CD4-positive, alpha-beta T cell treated with Interleukin-4 for 1 hour (primary cell): ENCODE data around the gene MLC1.
A peak's percentile ranks its signal among the peaks of the same experiment; 100 is the strongest.

ENCODE experiments used
- DNase-seq, 2 donors: peaks; one replicate each; pipeline ENCODE4 v3.0.0-alpha.2; 2020 to 2022

MLC1 gene

GRCh38 chr22:50085211-50085972 lies at the start of gene MLC1:
TSS of gene MLC1 (minus strand) at chr22:50085426. CDS start at chr22:50084902, 524 bp downstream.
- peak; percentile 9 to 22 for DNase-seq

DNA sequence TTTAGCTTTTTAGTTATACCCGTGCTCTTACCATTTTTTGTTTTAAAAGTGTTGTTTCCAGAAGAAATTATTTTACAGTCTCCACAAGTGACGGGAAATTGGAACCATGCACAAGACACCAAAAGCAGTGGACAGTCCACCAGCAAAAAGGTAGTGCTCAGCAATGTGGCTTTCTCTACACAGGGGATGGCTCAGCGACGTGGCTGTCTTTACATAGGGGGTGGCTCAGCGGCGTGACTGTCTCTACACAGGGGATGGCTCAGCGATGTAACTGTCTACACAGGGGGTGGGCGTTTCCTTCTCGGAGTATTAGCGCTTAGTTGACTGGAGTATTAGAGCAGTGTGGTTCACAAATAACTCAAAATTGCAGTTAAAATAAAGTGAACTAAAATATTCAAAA lies 49.3 kb upstream of the MLC1 start:
- DNase-seq, result no peak

GRCh38 chr22:50131894-50132293 lies 46.7 kb upstream of the MLC1 start:
- DNase-seq, result no peak

DNA sequence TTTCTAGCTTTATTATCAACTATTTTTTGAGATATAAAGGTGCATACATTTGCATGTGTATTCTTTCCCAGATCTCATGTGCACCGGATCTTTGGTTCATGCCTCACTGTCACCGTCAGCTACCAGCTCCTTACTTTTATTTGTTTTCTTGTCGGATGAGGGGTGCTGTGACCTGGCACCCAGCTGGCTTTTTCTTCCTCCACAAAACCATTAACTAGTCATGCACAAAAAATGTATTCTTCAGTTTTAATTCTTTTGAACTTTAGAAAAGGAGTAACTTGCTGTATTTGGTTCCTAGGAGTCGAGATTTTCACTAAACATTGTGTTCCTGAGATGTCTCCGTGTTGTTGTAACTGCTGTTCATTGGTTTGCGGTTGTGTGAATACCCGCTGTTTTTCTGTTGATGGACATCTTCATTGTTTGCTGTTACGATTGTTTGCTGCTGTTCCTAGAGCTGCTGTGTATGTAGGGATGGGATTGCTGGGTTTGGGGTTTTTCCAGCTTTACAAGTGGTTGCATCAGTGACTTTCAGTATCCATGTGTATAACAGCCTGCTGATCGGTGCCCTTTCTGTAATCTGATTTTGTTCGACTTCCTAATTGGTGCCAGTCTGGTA lies 44.0 kb upstream of the MLC1 start:
- no peak for DNase-seq

DNA sequence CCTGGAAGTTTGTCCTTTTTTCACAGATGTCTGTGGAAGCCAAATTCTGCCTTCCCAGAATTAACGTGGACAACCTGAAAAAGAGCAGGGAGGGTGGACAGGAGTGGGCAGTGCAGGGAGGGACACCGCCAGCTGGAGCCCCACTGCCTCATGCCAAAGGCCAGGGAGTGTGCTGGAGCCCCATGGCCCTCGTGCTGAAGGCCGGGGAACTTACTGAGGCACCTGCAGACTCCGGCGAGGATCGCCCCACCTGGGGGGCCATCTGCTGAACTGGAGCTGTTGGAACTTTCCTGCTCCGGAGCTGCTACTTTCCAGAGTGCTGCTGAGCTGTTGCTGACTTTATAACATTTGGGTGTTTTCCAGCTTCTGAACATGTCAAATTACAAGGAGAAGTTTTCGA lies 39.8 kb upstream of the MLC1 start:
- DNase-seq, result no peak

GRCh38 chr22:50123119-50123518 lies 37.9 kb upstream of the MLC1 start:
- DNase-seq, result no peak

- DNase-seq, result no peak
Observed at GRCh38 chr22:50121202-50121740, 36.0 kb upstream of the MLC1 start.

- no peak for DNase-seq
Observed at GRCh38 chr22:50119768-50120251, 34.6 kb upstream of the MLC1 start.

DNA sequence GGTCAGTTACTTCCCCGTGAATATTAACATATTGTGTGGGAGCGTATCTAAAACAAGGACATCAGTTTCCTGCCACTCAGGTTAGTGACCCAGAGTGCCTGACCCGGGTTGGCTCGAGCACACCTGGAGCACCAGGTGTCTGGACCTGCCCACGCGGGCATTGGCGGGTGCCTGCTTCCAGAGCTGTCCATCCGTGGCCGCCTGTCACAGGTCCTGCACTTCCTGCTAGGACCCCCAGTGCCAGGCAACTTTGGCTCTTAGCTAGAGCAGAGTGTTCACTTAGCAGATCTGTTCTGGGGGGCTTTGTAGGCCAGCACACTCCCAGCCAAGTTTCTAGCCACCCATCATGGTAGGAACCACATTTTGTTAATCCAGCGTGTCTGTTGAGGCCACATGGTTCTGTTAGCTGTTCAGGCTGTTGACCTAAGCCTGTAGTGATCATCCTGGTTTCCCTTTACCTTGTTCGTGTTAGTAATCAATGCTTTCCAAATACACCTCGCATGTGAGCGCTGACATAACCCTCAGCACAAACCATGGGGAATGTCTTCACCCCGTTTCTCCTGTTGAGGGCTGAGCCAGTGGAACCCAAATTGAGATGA lies 34.0 kb upstream of the MLC1 start:
- DNase-seq, result no peak

DNA sequence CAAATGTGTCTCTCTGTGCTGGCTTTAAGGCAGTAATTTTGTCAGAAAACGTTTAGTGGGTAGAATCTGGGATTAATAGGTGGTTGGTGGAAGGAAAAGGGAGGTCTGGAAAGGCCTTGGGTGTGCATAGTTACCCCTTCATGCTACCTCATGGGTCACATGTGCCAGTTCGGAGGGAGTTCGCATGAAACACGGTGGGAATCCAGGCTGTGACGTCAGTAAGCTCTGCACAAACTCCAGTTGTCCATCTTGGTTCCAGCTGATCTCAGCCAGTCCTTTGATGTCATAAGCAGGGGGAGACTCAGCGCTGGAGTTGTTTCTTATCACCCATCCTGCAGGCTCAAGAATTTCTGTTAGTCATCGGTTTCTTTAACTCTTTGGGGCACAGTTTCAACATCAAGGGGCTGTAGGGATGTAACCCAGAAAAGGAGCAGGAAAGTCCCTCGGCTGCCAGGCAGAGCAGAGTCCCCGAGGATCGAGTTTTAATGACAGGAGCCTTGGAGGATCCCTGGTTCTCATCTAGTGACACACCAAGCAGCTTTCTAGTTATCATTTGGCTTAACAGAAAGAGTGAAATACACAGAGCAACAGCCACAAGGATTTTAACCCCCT lies 33.4 kb upstream of the MLC1 start:
- DNase-seq, result no peak

GRCh38 chr22:50118129-50118528 lies 32.9 kb upstream of the MLC1 start:
- DNase-seq, result no peak

DNA sequence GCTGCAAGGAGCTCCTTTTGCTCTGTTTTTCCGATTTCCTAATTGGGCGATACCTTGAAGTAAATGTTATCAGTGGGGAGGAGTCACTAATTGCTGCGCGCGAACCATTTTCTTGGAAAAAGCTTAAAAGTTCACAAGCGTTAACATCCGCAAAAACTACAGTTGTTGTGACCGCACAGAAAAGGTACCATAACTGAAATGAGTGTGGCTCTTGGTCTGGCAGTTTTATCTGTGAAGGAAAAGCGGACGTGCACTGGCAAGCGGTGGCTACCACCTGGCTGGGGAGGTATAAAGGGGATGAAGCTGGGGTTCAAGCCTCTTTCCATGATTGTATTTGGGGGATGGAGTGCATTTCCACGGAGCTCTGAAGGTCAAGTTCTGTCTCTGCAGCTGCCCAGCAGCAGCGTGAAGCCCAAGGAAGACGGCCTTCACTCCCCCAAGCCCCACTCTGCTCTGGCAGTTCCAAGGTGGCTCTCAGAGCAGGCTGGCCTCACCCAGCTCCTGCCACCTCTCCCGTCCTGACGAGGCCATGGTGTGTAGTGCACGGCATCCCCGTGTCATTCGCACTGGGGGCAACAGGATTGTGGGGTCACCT lies 32.0 kb upstream of the MLC1 start:
- no peak for DNase-seq

GRCh38 chr22:50115693-50116092 lies 30.5 kb upstream of the MLC1 start:
- DNase-seq, result no peak

GRCh38 chr22:50114221-50115021 lies 29.2 kb upstream of the MLC1 start:
- DNase-seq, result no peak

DNA sequence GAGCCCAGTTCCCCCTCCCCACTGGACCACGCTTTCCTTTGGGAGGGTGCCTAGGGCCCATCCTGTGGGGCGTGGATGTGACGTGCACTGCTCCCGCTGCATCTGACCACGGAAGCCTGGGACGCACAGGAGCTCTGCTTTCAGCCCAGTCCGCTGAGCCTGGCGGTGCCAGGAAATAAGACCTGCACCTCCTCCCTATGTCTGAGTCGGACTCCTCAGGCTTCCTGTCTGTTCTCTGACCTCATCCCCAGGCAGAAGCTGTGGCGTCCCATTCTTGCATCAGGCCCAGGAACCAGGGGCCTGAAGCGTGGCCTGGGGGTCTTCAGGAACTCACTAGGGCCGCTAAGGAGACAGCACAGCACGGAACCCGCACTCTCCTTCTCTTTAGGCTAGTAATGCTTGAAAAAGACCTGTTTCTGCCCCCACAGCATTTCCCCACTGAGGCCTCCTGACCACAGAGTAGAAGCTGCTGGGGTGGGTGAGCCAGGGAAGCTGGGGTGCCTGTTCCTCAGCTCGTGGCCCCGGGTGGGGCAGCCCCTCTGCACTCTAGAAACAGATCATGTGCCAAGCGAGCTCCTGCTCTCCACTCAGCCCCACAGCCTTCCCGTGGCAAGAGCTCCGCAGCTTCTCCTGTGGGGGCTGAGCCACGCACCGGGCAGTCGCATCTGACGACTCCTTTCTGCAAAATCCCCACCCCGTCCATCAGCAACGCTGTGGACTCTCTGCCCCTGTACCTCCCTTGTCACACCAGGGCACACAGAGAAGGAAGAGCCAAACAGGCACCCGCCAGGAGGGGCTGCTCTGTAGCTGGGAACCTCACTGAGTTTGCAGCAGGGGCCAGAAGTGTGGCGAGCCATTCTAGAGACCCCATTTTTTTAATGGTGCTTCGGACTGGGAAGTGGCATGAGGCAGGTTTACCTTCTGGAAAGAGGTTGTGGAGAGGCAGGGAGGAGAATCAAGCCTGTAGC lies 27.2 kb upstream of the MLC1 start:
- DNase-seq, result no peak

DNA sequence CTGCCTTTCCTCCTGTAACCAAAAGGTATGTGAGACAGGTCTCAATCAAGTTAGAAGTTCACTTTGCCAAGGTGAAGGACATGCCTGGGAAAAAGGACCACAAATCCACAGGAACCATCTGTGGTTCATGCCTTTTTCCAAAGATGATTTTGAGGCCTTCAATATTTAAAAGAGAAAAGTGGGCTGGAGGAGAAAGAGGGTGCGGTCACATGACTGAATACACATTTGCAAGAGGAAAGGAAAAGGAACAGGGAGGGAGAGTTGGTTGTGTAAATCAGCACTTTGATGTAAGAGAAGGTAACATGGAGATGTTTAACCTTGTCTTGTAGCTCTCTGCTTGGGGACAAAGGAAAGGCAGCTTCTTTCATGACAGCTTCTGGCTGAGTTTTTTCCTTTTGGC lies 25.8 kb upstream of the MLC1 start:
- DNase-seq, result no peak

DNA sequence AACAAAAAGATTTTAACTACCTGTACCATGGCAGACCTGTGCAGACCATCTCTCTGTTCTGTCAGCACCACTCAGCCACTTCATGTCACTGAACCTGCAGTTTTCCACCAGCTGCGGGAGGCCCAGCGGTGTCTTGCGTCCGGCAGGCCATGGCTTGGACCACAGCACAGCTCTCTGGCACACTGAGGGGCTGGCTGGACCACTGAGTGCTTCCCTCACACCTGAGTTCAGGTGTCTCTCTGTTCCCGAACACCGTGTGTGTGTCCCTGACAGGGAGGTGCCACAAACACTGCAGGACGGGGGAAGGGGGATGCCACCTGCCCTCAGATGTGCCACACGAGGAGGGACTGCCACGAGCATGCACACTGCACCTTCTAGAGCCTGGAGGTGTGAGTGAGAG lies 22.3 kb upstream of the MLC1 start:
- no peak for DNase-seq

DNA sequence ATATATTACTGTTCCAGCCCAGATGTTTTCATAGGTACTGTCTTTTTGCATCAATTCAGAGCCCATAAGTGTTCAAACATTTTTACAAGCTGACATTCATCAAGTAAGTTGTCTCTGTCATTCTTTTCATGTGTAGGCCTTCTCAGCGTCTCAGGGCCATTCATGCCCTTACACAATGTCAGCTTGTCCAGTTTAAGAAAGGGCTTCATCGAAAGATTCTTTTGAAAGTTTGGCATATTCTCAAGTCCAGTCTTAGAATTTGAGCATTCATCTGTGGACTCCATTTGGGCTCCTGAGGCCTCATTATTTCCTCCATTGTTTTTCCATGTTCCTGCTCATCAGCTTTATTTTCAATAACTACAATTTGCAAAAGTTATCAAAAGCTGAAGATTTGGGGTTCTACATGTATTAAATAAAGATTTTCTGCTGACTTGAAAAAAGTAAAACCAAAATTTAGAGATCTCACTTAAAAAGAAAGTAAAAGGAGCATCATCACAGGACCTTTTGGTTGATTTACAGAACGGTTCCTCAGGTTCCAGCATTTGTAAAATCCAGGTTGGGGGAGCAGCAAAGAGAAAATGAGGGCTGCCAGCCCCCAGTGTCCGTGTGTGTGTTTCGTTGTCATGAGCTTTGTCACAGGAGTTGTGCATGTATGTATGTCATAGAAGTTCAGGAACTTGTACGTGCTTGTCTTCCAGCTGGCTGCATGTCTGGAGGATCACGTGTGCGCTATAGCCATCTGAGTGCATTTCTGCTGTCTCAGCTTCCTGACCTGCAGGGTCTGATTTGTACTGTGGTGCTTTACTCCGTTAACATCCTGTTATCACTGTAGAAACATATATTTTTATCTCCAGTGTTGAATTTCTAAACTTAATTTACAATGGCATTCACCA lies 20.2 kb upstream of the MLC1 start:
- DNase-seq, result peak in 1 of 2 donors; percentile 15

GRCh38 chr22:50104141-50104544 lies 18.9 kb upstream of the MLC1 start:
- no peak for DNase-seq

- DNase-seq, result no peak
Observed at GRCh38 chr22:50102946-50103345, 17.7 kb upstream of the MLC1 start.
